HG03469 (cell line): ENCODE results near the gene FBXO33.

Source experiments
- ATAC-seq: cut with Tn5 transposase; IDR thresholded peaks from one replicate; pipeline ENCODE4 v1.9.1; 2021; ENCODE audit warnings: mild to moderate bottlenecking, moderate library complexity, moderate number of reproducible peaks; ENCODE audit not compliant: unreplicated experiment

The FBXO33 gene, protein sequence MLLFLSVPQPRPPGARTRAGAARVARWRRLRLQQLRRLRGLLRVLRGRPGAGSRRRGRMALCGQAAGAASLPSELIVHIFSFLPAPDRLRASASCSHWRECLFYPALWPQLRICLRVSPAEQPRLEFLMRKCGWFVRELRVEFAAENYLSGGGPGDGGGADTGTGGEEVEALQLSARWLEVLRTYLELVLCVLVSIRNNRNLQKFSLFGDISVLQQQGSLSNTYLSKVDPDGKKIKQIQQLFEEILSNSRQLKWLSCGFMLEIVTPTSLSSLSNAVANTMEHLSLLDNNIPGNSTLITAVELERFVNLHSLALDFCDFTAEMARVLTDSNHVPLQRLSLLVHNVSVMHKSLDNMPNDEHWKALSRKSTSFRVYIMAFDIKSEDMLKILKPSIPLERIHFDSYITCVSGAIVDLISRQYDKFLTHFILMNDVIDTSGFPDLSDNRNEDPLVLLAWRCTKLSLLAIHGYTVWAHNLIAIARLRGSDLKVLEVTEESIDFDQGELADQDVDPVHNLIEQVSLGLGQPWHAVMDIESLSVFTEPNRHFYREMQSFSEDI

DNA sequence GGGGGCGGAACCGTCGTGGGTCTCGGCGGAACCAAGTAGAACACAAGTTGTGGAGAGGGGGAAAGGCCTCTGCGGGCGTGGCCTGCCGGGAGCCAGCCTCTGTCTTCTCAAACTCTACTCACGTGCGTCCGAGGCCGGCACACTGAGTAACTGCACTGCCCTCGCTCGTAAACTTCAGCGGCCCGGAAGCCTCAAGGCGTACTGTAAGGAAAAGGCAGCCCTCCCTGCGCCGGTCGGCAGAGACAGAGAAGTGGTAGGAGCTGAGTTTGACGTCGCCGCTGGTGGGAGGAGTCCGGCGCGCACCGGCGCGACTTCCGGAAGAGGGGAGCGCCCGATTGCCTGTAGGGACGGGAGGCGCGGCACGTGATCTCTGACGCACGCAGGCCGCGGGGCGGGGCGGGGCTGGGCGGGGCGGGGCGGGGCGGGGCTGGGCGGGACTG lies at the start of gene FBXO33:
FBXO33 (minus strand) TSS at position 255 of the 440 bp plus-strand sequence. CDS start 271 bp downstream, outside the sequence.
- peak; percentile 71 for ATAC-seq

DNA sequence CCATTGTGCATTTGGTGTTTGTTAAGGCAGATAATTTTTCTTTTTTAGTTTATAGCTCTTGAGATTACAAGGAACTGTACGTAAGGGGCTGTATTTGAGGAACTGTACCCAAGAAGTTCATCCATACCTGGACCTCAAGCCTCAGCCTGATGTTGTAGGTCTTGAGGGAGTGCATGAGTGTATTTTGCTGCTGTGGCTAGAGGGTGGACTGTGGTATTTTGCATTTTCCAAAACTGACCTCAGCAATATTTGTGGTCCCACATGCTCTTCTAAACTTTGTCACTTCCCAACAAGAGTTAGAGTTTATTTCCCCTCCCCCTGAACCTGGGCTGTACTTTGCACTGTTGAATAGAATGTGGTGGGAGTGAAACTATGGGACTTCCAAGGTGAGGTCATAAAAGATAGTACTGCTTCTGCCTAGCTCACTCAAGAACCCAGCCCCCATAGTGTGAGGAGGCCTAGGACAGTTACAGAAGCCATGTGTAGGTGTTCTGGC lies 42.2 kb upstream of the FBXO33 start:
- peak; percentile 93 for ATAC-seq

DNA sequence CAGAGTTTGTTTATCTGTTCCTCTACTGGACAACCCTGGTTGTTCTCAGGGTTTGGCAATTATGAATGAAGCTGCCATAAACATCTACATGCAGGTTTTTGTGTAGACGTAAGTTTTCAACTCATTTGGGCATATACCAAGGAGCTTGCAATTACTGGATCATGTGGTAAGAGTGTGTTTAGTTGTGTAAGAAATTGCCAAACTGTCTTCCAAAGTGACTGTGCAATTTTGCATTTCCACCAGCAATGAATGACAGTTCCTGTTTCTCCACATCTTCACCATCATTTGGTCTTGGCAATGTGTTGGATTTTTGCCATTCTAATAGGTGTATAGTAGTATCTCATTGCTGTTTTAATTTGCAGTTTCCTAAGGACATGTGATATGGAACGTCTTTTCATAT lies 39.8 kb upstream of the FBXO33 start:
- no peak for ATAC-seq

DNA sequence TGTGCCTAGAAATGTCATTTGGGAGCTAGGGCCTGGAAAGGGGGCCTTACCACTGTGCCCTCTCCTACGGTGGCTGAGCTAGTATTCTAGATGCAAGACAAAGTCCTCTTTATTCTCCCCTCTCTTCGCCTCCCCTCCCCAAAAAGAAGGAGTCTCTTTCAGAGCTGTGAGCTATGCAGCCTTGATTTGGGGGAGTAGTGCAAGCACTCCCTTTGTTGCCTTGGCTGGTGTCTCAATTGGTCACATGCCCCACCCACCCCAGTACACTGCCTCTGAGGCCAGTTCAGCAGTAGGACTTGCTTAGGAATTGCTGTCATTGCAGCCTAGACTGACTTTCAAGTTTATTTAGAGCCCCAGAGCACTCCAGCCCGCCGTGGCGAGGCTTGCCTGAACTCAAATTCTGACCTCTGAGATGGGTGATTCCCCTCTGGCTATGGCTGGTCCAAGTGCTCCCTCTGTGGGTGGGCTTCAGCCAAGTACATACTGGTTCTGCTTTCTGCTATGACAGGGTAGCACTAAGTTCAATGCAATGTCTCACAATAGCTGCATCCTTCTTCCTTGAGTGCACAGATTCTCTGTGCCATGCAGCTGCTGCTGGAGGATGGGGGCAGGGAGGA lies 37.0 kb upstream of the FBXO33 start:
- ATAC-seq, result peak; percentile 96

DNA sequence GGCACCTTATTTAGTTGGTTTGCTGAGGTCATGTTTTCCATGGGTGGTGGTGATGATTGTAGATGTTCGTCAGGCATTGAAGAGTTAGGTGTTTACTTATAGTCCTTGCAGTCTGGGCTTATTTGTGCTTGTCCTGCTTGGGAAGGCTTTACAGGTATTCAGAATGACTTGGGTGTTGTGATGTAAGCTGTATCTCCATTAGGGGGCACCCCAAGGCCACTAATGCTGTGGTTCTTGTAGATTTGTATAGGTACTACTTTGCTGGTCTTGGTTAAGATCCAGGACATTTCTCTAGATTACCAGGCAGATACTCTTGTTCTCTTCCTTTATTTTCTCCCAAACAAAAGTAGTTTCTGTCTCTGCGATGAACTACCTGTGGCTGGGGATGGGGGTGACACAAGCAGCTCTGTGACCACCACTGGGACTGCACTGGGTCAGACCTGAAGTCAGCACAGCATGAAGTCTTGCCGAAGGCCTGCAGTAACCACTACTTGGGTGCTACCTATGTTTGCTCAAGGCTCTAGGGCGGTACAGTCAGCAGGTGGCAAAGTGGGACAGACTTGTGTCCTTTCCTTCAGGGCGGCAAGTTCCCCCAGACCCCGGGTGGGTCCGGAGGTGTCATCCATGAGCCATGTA lies 35.8 kb upstream of the FBXO33 start:
- ATAC-seq, result peak; percentile 57

DNA sequence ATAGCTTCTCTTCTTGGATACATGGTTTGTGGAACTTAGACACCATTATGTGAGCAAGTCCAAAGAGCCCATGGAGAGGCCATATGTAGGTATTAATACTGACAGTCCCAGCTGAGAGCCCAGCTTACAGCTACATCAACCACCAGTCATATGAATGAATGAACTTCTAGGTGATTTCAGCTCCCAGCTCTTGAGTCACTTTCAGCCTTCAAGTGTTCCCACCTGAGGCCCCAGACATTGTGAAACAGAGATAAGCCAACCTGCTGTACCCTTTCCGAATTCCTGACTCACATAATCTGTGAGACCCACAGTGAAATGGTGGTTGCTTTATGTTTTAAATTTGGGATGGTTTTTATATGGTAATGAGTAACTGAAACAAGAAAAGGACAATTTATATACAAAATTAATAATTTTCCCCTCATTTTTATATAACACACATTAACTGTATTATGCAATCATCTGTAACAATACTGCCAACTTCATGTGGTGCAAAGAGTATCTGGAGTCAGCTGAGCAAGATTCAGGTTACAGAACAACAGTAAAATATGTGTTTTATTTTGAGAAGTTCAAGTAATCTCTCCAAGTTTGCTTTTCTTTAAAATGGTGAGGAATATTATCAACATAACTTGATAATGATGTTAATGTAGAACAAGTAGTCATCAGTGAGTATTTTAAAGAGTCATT lies 27.7 kb upstream of the FBXO33 start:
- ATAC-seq, result no peak

DNA sequence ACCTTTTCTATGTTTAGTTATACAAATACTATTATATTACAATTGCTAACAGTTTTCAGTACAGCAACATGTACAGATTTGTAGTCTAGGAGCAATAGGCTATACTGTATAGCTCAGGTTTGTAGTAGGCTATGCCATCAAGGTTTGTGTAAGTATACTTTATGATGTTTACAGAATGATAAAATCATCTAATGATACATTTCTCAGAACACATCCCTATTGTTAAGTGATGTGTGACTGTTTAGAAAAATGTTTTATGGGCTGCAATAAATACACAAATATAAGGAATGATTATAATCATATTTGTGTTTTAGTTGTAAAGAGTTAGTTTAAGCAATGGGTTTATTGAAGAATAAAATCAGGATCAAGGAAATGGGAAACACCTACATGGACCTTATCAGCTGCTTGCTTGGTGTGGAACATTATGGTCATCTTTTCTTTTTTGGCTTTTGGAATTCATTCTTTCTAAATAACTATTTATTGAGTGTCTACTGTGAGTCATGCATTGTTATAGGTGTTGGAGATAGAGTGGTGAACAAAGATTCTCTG lies 24.5 kb upstream of the FBXO33 start:
- no peak for ATAC-seq

DNA sequence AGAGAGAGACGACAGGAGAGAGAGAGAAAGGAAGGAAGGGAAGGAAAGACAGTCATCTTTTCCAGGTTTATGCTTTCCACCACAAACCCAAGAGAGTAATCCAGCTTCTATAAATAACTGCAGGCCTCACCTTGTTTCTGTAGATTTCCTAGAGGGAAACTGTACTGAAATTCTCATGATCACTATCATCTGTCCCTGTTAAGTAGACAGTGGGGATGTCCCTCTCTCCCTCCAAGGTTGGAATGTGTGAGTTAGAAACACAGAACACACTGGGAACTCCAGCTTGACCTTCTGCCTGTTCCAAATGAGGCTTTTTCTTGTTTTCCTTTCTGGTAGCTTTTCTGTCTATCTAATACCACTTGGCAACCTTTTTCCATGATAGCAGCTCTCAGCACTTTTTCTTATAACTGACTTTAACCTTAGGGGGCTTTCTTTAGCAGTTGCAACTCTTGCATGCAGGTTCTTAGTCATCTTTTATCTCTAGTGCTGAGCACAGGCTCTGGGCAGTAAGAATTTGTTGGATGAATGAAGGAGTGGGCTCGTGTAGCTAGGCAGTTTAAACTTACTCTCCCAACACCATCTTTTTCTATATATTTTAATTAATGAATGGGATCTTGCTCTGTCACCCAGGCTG lies 22.8 kb upstream of the FBXO33 start:
- ATAC-seq, result no peak

DNA sequence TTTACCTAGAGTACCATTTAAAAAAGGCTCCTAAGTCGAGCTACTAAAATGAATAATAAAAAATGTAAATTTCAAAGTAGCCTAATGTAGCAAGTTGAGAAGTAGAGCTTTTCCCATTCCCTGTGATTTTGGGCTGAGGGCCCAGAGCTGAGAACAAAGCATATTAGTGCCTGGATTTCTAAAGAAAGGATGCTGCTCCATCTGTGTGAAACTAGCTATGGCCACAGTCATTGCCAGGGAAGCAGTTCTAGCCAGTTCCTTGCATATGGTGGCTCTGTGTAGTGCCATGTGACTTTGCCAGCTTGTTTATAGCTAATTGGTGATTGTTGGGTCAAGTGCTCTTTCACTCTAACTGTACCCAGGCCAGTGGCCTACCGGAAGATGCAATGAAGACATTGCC lies 20.4 kb upstream of the FBXO33 start:
- no peak for ATAC-seq

DNA sequence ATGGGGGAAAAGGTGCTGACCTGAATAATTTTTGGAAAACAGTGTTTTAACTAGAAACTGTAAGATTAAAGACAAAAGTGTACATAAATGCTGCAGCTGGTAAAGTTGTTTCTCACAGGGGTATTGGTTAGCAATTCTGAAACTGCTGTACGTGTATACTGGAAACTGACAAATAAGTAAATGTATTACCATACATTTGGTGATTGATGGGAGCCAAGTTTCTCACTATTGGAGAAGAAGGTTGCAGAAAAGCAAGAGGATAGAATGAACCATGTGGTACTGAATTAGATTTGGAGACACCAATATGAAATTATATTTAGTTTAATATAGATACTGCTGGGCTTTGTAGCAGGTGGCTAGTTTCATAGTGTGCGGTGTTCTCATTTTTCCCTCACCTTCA lies 19.6 kb upstream of the FBXO33 start:
- ATAC-seq, result peak; percentile 66

DNA sequence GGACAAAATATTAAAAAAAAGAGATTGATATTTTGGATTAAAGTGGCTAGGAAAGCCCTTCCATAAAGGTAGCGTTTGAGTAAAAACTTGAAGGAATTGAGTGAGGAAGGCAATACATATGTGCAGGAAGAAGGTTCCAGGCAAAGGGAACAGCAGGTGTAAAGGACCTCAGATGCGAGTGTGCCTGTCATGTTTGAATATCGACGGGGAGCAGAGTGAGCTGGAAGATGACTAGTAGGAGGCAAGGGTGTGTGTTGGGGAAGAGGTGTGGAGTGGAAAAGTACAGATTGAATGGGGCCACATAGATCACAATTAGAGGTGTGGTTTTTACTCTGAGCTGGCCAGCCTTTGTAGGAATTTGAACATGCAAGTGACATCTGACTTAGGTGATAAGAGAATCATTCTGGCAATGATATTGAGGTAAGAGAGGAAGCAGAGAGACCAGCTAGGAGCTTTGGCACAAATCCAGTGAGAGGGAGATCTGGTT lies 15.0 kb upstream of the FBXO33 start:
- ATAC-seq, result no peak

DNA sequence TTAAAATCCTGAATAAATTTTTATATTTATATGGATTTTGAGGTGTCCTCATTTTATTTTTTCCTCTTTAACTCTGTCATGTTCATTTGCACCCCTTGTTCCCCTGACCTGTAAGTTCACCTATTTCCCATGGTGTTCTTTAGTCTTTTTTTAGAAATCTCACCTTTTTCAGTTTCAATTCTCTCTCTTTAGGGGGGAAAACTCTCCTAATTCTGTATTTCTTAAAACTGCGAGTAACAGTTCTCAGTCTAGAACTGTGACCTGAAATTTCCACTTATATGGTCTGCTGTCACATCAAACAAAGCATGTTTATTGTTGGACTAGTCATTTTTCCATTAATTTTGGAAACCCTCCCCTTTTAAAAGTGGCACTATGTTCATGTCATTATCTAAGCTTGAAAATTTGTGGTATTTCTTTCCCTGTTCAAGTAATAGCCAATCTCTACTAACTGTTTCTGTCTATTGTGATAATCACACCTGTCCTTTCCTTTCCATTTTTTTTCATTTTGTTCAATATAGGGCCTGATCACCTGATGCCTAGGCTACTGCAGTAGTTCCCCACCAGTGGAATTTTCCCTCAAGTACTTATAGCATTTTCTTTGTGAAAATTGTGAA lies 14.0 kb upstream of the FBXO33 start:
- ATAC-seq, result peak; percentile 35

DNA sequence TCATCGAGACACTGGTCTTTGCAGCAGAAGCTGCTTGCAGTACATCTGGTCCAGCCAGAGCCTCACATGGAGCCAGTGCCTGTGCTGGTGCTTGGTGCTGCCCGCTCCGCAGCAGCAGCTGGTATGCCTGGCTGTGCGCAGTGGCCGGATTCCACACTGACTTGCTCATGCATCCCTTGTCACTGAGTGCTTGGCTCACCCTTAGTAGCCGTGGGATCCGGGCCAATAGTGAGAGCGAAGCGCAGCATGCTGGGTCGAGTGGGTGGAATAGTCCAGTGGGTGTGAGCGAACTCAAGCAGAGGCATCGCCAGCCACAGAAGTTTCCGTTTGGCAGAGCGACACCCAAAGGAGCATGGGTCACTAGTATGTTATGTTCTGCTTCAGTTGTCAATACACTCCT lies 10.1 kb upstream of the FBXO33 start:
- no peak for ATAC-seq

DNA sequence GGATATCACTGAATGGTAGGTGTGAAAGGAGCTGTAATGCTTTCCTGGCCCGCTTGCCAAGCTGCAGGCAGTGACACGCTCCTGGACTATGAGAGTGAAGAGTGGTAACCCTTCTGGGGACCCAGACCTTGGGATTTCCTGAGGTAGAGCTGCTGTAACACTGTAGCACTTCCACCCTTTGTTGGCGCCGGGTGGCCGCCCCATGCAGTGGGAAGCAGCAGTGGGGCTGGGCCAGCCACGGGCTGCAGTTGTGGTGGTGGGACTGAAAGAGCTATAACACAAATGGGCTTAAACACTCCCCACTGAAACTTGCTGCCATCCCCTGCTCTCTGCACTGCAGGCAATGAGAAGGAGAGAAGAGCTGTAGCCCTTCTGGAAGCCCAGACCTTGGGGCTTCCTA lies 9.6 kb upstream of the FBXO33 start:
- ATAC-seq, result no peak

DNA sequence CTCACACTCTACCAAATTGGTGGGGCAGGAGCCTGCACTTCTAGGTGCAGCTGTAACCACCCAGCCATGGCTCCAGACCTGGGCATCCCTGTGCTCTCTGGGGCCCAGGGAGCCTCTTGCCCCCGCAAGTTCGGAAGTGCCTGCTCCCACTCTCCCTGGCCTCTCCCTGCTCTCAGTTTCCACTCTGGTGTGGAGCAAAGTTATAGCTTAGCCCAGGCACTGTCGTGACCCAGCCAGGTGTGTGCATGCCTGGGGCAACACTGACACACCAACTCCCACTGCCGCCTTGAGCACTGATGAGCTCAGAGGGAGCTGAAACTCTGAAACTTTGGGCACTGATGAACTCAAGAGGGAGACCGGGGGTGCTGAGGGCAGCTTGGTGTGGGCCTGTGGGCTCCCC lies 8.7 kb upstream of the FBXO33 start:
- ATAC-seq, result no peak

DNA sequence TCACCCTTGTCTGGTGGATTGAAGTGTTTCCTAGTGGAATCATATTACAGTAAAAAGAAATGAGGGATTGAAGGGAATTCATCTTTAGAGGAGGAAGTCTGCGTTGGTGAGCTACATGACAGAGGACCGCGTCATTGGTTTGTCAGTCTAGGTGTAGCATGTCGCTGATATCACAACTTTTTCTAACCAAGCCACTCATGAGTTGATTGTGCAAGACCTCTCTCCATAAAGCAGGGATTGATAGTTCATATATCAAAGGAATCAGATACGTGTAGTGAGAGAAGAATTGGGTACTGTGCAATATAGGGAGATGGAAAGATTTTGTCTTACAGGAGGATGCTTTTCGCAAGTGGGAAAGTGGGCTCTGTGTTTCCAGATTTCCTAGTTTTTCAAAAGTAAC lies 3.0 kb upstream of the FBXO33 start:
- ATAC-seq, result no peak

DNA sequence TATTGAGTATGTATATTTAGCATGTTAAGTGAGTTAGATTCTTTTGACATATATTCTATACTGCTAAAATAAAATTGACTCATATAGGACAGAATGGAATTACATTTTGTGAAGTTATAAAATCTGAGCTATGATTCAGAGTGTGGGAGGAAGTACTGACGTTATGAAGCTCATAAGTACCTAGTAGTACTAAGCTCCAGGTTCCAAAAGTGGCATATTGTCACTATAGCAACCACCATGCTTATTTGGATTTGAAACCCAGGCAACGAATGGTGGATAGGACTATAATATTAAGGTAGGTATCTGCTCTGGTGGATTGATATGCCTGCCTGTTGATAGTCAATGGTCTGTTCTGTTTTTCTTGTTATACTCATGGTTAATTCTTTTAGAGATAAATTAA lies 2.2 kb upstream of the FBXO33 start:
- ATAC-seq, result no peak

DNA sequence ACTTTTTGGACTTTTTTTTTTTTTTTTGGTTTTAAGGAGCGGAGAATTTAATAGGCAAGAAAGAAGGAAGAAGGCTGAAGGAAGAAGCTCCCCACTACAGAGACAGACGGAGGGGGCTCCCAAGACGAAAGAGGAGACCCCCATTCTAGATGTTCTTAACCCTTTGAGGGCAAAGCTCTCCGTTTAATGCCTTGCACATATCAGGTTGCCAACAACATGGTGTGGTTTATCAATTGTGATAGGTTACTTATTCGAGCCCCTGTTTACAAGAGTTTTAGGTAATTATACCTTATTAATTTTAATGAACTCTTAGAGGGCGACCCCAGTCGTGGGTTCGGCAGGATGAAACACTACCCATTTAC lies 1.2 kb upstream of the FBXO33 start:
- no peak for ATAC-seq

DNA sequence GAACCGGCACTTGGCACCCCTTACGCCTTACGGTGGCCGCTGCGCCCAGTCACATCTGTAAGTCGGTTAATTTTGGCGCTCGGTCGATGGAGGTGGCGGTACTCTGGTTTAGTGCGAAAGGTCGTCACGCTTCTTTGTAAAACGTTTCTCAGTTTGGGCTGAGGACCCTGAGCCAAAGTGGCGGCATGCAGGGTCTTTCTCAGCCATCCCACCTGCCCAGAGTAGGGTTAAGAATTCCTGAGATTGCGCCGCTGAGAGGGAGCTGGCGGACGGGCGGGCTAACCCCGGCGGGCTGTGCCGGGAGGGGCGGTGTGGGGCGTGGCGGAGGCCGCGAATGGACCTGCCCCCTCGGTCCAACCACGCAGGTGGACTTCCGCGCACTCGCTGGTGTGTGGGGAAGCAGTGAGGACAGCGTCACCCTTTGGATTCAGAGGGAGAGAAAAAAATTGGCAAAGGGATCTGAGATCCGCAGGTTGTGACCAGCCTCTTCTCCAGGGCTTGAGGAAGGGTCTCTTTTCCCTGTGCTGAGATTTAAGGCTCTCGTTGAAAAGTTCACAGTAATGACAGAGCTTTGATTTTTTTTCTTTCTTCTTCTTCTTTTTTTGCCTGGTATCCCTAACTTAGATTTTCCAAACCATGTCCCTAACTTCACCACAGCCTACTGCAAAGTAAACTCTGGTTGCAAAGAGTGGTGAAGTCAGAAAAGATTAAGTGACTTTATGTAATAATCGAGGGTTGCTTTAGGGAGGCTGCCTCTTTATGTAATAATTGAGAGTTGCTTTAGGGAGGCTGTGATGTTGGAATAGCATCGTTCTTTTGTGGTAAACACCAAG lies 602 bp upstream of the FBXO33 start:
- peak; percentile 38 for ATAC-seq
